K562 (cell line): ENCODE results near the gene SELENOI. TPM values are rescaled to one million over a fixed set of nuclear protein-coding genes. Genes with fewer than 3 reads are reported as not detected.

Experiments
- ATAC-seq: fragments of 200-7000 bp; cut with Tn5 transposase; 3 replicates; pipeline ENCODE4 v1.9.1; 2020; ENCODE audit warnings: moderate library complexity
- BruUV-seq: library from RNA; stranded (reverse); fragments of 400-500 nt; replicated peaks from 2 replicates; lab custom pipeline; 2021; lab: Mats Ljungman, UMichigan
- CTCF ChIA-PET: fragments of 300-600 bp; formaldehyde crosslinking; extraction: SDS; loops from one replicate; lab custom pipeline; 2021; ENCODE audit warnings: low intra/inter-chr PET ratio; lab: Yijun Ruan, JAX
- POLR2A ChIA-PET: fragments of 300-600, 350-650 bp; sonication (Branson Sonifier 250); formaldehyde crosslinking; extraction: SDS; loops from one replicate; lab custom pipeline; 2021; ENCODE audit warnings: antibody characterized with exemption, inconsistent platforms; lab: Yijun Ruan, JAX
- DNase-seq, 4 experiments: peaks; one replicate each; pipeline versions ENCODE4 v3.0.0 to v3.0.0-alpha.2; 2011 to 2018; ENCODE audit warnings: low spot score in 3 of 4, mixed read lengths in 3 of 4; ENCODE audit errors: extremely low read depth in 1 of 4
- FAIRE-seq: peaks from 2 replicates; lab custom pipeline; 2011; peaks lifted over from hg19 to GRCh38; lab: Jason Lieb, UNC
- H2AFZ ChIP-seq: 2 replicates; pipeline ENCODE4 v1.6.0; 2011; ENCODE audit warnings: low read depth, low read length, control low read depth, inconsistent platforms
- H3K27ac ChIP-seq: fragments of 200-600 bp; 3 replicates; pipeline ENCODE4 v1.8.0; 2011; ENCODE audit warnings: low read depth, mild to moderate bottlenecking, control low read depth, inconsistent platforms, low read length, moderate library complexity, mixed read lengths; ENCODE audit errors: extremely low read depth
- H3K27me3 ChIP-seq, 2 experiments: fragments of 300-600 bp in 1 of 2; 2 replicates in 1 of 2; 3 replicates in 1 of 2; pipeline versions ENCODE4 v1.6.0 to v1.8.0; 2011; ENCODE audit warnings: inconsistent platforms in 2 of 2, low read length in 2 of 2, mild to moderate bottlenecking in 1 of 2, mixed read lengths in 1 of 2, moderate library complexity in 1 of 2; ENCODE audit not compliant: control insufficient read depth in 2 of 2, insufficient read depth in 2 of 2
- H3K36me3 ChIP-seq: fragments of 300-600 bp; 3 replicates; pipeline ENCODE4 v1.8.0; 2011; ENCODE audit warnings: mild to moderate bottlenecking, low read length, inconsistent platforms; ENCODE audit not compliant: control insufficient read depth, insufficient read depth
- H3K4me1 ChIP-seq, 2 experiments: fragments of 200-600 bp in 1 of 2; replicated peaks in 1 of 2; 2 replicates in 1 of 2; 3 replicates in 1 of 2; pipeline versions ENCODE4 v1.5.1 to v1.8.0; 2011; ENCODE audit warnings: inconsistent platforms in 2 of 2, low read length in 2 of 2, mild to moderate bottlenecking in 1 of 2, mixed read lengths in 1 of 2, moderate library complexity in 1 of 2; ENCODE audit not compliant: control insufficient read depth in 2 of 2, insufficient read depth in 2 of 2
- H3K4me2 ChIP-seq: 2 replicates; pipeline ENCODE4 v1.6.1; 2011; ENCODE audit warnings: low read length, control low read depth, inconsistent platforms, mixed read lengths; ENCODE audit not compliant: insufficient read depth
- H3K4me3 ChIP-seq: fragments of 200-600 bp; sonication (generic), shearing (Covaris generic); 2 replicates; pipeline ENCODE4 v1.5.1; 2016; ENCODE audit warnings: control low read depth, inconsistent platforms
- H3K79me2 ChIP-seq: fragments of 200-600 bp; 3 replicates; pipeline ENCODE4 v1.8.0; 2011; ENCODE audit warnings: low read length, inconsistent platforms; ENCODE audit not compliant: control insufficient read depth, insufficient read depth
- H3K9ac ChIP-seq, 2 experiments: 2 replicates each; pipeline versions ENCODE4 v1.6.0 to v1.6.1; 2011; ENCODE audit warnings: low read depth in 2 of 2, low read length in 2 of 2, control low read depth in 1 of 2, inconsistent platforms in 1 of 2, mild to moderate bottlenecking in 1 of 2, mixed read lengths in 1 of 2; ENCODE audit not compliant: insufficient read depth in 1 of 2
- H3K9me1 ChIP-seq: one replicate; pipeline ENCODE4 v1.6.0; 2011; ENCODE audit warnings: inconsistent platforms, mild to moderate bottlenecking, low read length, moderate library complexity; ENCODE audit not compliant: control insufficient read depth, insufficient read depth
- H3K9me3 ChIP-seq: replicated peaks from 2 replicates; pipeline ENCODE4 v1.5.1; 2011; ENCODE audit warnings: low read depth, low read length, inconsistent platforms; ENCODE audit not compliant: control insufficient read depth, insufficient read depth
- H4K20me1 ChIP-seq: replicated peaks from 2 replicates; pipeline ENCODE4 v1.6.1; 2011; ENCODE audit warnings: low read length, inconsistent platforms, mixed read lengths; ENCODE audit not compliant: control insufficient read depth, insufficient read depth
- ELK1 ChIP-seq: sonication (generic); formaldehyde crosslinking; IDR thresholded peaks from 2 replicates; pipeline ENCODE4 v1.8.1; 2022; ENCODE audit warnings: missing genetic modification reagents
- STAT5A ChIP-seq: IDR thresholded peaks from 2 replicates; pipeline ENCODE4 v1.6.1; 2012; ENCODE audit warnings: low read length, inconsistent platforms, borderline replicate concordance
- ZBTB1 ChIP-seq: sonication (generic); formaldehyde crosslinking; IDR thresholded peaks from 2 replicates; pipeline ENCODE4 v1.8.1; 2023; ENCODE audit warnings: missing genetic modification reagents, low read depth, mild to moderate bottlenecking, borderline replicate concordance
- WGBS: fragments of 100-300 bp; shearing (Covaris generic); methylation state at CpG from one replicate; pipeline ENCODE4 v1.1.6; 2016; ENCODE audit warnings: low coverage, mixed read lengths; ENCODE audit not compliant: insufficient coverage; ENCODE audit errors: missing lambda C conversion rate; 5-methylcytosine and 5-hydroxymethylcytosine counted together
- in situ Hi-C: fragments of 300-500 bp; cut with MboI; formaldehyde crosslinking; loops from 4 replicates; pipeline ENCODE4 v1.15.0; 2018; ENCODE audit warnings: inconsistent platforms, mixed read lengths
- intact Hi-C: fragments of 100-400 bp; cut with micrococcal nuclease; formaldehyde crosslinking; loops from 2 replicates; pipeline ENCODE4 v1.14.2; 2022
- polyA plus RNA-seq, 8 experiments: library from polyadenylated mRNA; depleted of rRNA in 4 of 8; stranded (reverse) in 5 of 8; unstranded in 3 of 8; fragments of >200 nt; fragmentation: Nextera tagmentation in 2 of 8; fragmentation: Illumina TruSeq in 1 of 8; extraction: Ambion mirVana in 2 of 8; extraction: Trizol in 1 of 8; gene quantifications; 2 replicates each; pipeline versions ENCODE4 v1.2.1 to v1.2.3, GENCODE V29; 2011 to 2014; ENCODE audit warnings: inconsistent platforms in 1 of 8, missing spikeins in 1 of 8
- total RNA-seq, 7 experiments: library from RNA; depleted of rRNA in 6 of 7; stranded (reverse); fragments of >200 nt in 6 of 7; fragmentation: Illumina TruSeq in 2 of 7; extraction: Trizol in 2 of 7; gene quantifications; 2 replicates each; pipeline versions ENCODE4 v1.2.1 to v1.2.3, GENCODE V29; 2011 to 2021; ENCODE audit warnings: low replicate concordance in 1 of 7

The SELENOI gene
- total and polyA plus RNA-seq, 9 of the 15 experiments (the other 6 are each of a cell fraction or from before 2014, with no cell fraction given) = 9.6 to 46.9 (median 24.4) TPM

- in situ Hi-C loops = no loop called here
- Histone ChIP-seq H3K9ac (no peak overlapping the region), H3K9me1 (no peaks in the 10 kb centered on the region), H3K4me1 (peaks cover 7 to 34% of the 10 kb centered on the region in 2 experiments), H3K9me3 (no peaks in the 10 kb centered on the region), H3K36me3 (no peaks in the 10 kb centered on the region), H3K27me3 (no peaks in the 10 kb centered on the region), H3K4me3 (no peak overlapping the region), H3K4me2 (no peak overlapping the region), H4K20me1 (no peaks in the 10 kb centered on the region), H2AFZ (no peak overlapping the region)
- FAIRE-seq (no peak), DNase-seq (no peak), ATAC-seq (no peak)
- CTCF ChIA-PET = no interaction called here
- no TSS peak for BruUV-seq
- intact Hi-C loops = loop anchor here (5.0 kb wide), 1 partner anchor 121 kb away; no protein-coding TSS in a partner anchor
- POLR2A ChIA-PET = no interaction called here
- 77% methylated on average over 3 of the region's 3 CpGs for WGBS
- TF ChIP-seq ZBTB1 (CRISPR knock-in tag) (no peak), ELK1 (CRISPR knock-in tag) (no peak), STAT5A (no peak)
- TF ChIP-seq, all 486 proteins: peak for 0
- Histone ChIP-seq H3K27ac (no peak overlapping the region), H3K79me2 (peaks cover 23% of the 10 kb centered on the region)
Observed at GRCh38 chr2:26340831-26341230, 5.1 kb upstream of the SELENOI start.
